Esophagus muscularis mucosa (tissue), 4 donors: ENCODE results near the gene KAT2B. TPM values are rescaled to one million over a fixed set of nuclear protein-coding genes. Genes with fewer than 3 reads are reported as not detected.

ENCODE experiments used
- DNase-seq: peaks from one replicate; pipeline ENCODE4 v3.0.0-alpha.2; 2017; ENCODE audit errors: extremely low spot score
- H3K27ac ChIP-seq, 4 donors: fragments of 200-600 bp; sonication (generic); replicated peaks in 1 of 4; 1 replicate in 3 of 4; 2 replicates in 1 of 4; pipeline ENCODE4 v1.5.1; 2016 to 2019; ENCODE audit warnings: mild to moderate bottlenecking in 1 of 4
- H3K27me3 ChIP-seq, 4 donors: fragments of 200-600 bp; sonication (generic); one replicate each; pipeline versions ENCODE4 v1.5.1 to v1.6.0; 2016 to 2019
- H3K36me3 ChIP-seq, 4 donors: fragments of 200-600 bp; sonication (generic); one replicate each; pipeline ENCODE4 v1.5.1; 2016 to 2019
- H3K4me1 ChIP-seq, 4 donors: fragments of 200-600 bp; sonication (generic); one replicate each; pipeline ENCODE4 v1.5.1; 2016 to 2019
- H3K4me3 ChIP-seq, 4 donors: fragments of 200-600 bp; sonication (generic); 1 replicate in 2 of 4; 2 replicates in 2 of 4; pipeline ENCODE4 v1.5.1; 2016 to 2019; ENCODE audit warnings: mild to moderate bottlenecking in 4 of 4, moderate library complexity in 1 of 4
- H3K9me3 ChIP-seq, 4 donors: fragments of 200-600 bp; sonication (generic); 1 replicate in 3 of 4; 2 replicates in 1 of 4; pipeline ENCODE4 v1.5.1; 2016 to 2019
- EP300 ChIP-seq: sonication (generic); formaldehyde crosslinking; IDR thresholded peaks from one replicate; pipeline ENCODE4 v1.6.1; 2017; ENCODE audit warnings: antibody characterized with exemption
- POLR2A ChIP-seq: fragments of 450-650 bp; IDR thresholded peaks from one replicate; pipeline ENCODE4 v1.6.1; 2017; ENCODE audit warnings: antibody characterized with exemption, moderate library complexity, mild to moderate bottlenecking, low read depth
- POLR2AphosphoS5 ChIP-seq, 2 donors: sonication (generic); formaldehyde crosslinking; IDR thresholded peaks; one replicate each; pipeline ENCODE4 v1.6.1; 2017; ENCODE audit warnings: antibody characterized with exemption in 2 of 2
- WGBS: methylation state at CpG from one replicate; pipeline ENCODE4 v1.1.5; 2018; 5-methylcytosine and 5-hydroxymethylcytosine counted together
- intact Hi-C: fragments of 100-400 bp; cut with DNase I; formaldehyde crosslinking; loops from one replicate; pipeline ENCODE4 v1.15.1; 2023
- total RNA-seq, 4 donors: library from RNA; depleted of rRNA; stranded (reverse); fragments of >200 nt; gene quantifications; one replicate each; pipeline versions ENCODE4 v1.1.0 to v1.2.1, GENCODE V29; 2016
- TF ChIP-seq, protein P1 (sequence below), 3 experiments: fragments of 200-600 bp in 2 of 3; fragments of 450-650 bp in 1 of 3; sonication (generic) in 2 of 3; IDR thresholded peaks; one replicate each; pipeline ENCODE4 v1.5.1; 2017 to 2019; ENCODE audit warnings: antibody characterized with exemption in 3 of 3, mild to moderate bottlenecking in 2 of 3, moderate library complexity in 1 of 3

The KAT2B gene
- total RNA-seq, 4 donors from 2014 or later: 37.8 to 58.5 (median 49.5) TPM

DNA sequence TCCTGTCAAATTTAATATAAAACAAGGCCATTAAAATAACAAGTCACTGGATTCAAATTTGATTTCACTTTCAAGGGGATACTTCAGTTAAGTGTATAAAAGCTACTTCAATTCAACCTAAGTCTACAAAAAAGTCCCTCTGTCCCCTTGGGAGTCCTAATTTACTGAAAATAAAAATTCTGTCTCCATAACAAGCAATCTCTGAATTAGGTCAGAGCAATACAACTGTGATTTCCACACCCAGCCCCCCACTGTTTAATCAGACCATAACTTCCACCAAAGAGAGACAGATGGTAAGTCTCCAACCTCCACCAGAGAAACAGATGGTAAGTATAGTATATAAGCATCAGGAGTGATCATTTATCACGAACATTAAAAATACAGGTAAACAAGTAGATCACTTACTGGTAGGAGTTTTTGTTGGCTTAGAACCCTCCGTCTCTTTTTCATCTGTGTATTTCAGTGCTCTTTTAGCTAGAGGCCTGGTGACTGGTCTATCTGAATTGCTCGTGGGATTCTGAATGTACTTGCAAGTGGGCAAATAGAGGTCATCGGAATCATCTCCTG is 133.7 kb downstream of the KAT2B start:
- DNase-seq: no peak
- H3K9me3 ChIP-seq: no peaks in the 10 kb centered on the region
- H3K27ac ChIP-seq: no peak overlapping the region
- no peaks in the 10 kb centered on the region for H3K27me3 ChIP-seq
- no peaks in the 10 kb centered on the region for H3K36me3 ChIP-seq
- no peaks in the 10 kb centered on the region for H3K4me1 ChIP-seq
- WGBS: 75% methylated on average over 4 of the region's 4 CpGs
- no peak overlapping the region for H3K4me3 ChIP-seq
- intact Hi-C loops: no loop called here
- TF ChIP-seq POLR2AphosphoS5 (IDR thresholded peaks at IDR 0.05) (no peak), POLR2A (no peak), EP300 (no peak)

DNA sequence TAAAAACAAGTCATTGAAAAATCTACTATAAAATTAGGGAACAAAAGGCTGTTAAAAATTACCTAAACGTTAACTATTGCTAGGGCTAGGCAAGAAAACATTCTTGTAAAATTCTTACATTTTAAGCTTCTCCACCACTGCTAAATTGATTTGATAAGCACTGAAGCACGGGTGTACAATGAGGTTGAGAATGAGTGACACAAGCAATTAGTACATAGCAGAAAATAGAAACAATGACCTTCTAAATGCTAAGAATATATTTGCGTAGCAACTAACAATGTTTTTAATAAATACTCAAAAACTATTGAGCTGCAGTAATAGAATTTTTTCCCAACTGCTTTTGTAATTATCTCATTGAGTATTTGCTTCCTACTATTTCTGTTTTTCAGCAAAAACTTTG is 141.0 kb downstream of the KAT2B start:
- peaks cover 8 to 10% (median 9%) of the 10 kb centered on the region in 4 donors for H3K4me1 ChIP-seq
- H3K4me3 ChIP-seq: no peak overlapping the region
- no peak for DNase-seq
- no peak overlapping the region for H3K27ac ChIP-seq
- H3K27me3 ChIP-seq: no peaks in the 10 kb centered on the region
- H3K9me3 ChIP-seq: no peaks in the 10 kb centered on the region
- intact Hi-C loops: no loop called here
- 82% methylated on average over 3 of the region's 3 CpGs for WGBS
- no peaks in the 10 kb centered on the region for H3K36me3 ChIP-seq
- TF ChIP-seq EP300: no peak
- TF ChIP-seq, protein P1, sequence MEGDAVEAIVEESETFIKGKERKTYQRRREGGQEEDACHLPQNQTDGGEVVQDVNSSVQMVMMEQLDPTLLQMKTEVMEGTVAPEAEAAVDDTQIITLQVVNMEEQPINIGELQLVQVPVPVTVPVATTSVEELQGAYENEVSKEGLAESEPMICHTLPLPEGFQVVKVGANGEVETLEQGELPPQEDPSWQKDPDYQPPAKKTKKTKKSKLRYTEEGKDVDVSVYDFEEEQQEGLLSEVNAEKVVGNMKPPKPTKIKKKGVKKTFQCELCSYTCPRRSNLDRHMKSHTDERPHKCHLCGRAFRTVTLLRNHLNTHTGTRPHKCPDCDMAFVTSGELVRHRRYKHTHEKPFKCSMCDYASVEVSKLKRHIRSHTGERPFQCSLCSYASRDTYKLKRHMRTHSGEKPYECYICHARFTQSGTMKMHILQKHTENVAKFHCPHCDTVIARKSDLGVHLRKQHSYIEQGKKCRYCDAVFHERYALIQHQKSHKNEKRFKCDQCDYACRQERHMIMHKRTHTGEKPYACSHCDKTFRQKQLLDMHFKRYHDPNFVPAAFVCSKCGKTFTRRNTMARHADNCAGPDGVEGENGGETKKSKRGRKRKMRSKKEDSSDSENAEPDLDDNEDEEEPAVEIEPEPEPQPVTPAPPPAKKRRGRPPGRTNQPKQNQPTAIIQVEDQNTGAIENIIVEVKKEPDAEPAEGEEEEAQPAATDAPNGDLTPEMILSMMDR (IDR thresholded peaks at IDR 0.05): no peak
- no peak for TF ChIP-seq POLR2AphosphoS5 (IDR thresholded peaks at IDR 0.05)
- TF ChIP-seq POLR2A: no peak

DNA sequence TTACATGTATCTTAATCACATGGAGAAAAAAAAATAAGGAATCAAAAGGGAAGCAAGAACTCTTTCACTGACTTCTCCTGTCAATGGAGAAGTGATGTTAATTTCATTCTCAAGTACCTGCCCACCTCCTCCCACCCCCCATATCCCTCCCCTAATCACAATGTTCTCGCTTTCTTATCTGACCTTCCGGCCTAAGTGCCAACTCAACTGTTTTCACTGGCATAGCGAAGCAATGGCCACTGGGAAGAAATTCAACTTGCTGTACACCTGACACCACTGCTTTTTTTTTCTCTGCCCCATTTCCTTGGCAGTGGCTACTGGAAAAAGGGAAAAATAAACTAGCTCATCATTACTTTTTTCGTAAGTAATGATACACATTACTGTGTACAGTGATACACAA is 142.0 kb downstream of the KAT2B start:
- Histone ChIP-seq H3K36me3 (no peaks in the 10 kb centered on the region), H3K27ac (no peak overlapping the region), H3K9me3 (no peaks in the 10 kb centered on the region), H3K4me3 (no peak overlapping the region), H3K4me1 (peaks cover 13 to 16% (median 15%) of the 10 kb centered on the region in 4 donors), H3K27me3 (no peaks in the 10 kb centered on the region)
- no peak for DNase-seq
- intact Hi-C loops: no loop called here
- WGBS: 91% methylated on average over 4 of the region's 4 CpGs
- TF ChIP-seq, protein P1 (IDR thresholded peaks at IDR 0.05): no peak
- no peak for TF ChIP-seq POLR2AphosphoS5 (IDR thresholded peaks at IDR 0.05)
- no peak for TF ChIP-seq POLR2A
- no peak for TF ChIP-seq EP300

DNA sequence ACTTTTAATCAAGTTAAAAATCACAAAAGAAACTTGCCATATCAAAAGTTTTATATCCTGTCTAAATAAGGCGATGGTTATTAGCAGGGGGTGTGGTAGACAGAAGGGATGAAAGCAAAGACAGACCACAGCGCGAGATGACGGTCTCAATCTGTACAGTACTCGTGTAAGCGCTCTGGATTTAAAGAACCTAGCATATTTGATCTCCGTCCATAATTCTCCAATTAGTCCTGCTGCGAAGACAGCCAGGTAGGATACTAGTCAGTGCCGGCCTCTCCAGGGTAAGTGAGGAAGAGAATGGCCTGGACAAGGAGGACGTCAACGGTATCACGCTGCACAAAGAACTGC is 145.1 kb downstream of the KAT2B start:
- no peak for DNase-seq
- Histone ChIP-seq H3K27me3 (no peaks in the 10 kb centered on the region), H3K9me3 (no peaks in the 10 kb centered on the region), H3K27ac (no peak overlapping the region), H3K36me3 (no peaks in the 10 kb centered on the region), H3K4me1 (peaks cover 16 to 22% (median 19%) of the 10 kb centered on the region in 4 donors), H3K4me3 (peak overlapping the region; percentile 70 to 78 (median 72))
- TF ChIP-seq POLR2A: no peak
- TF ChIP-seq EP300: no peak
- TF ChIP-seq, protein P1 (IDR thresholded peaks at IDR 0.05): no peak
- TF ChIP-seq POLR2AphosphoS5 (IDR thresholded peaks at IDR 0.05): no peak
- WGBS: 6% methylated on average over 12 of the region's 12 CpGs
- intact Hi-C loops: loop anchor here (5.0 kb wide), 1 partner anchor 143 kb away; the partner anchor contains the start of gene KAT2B

DNA sequence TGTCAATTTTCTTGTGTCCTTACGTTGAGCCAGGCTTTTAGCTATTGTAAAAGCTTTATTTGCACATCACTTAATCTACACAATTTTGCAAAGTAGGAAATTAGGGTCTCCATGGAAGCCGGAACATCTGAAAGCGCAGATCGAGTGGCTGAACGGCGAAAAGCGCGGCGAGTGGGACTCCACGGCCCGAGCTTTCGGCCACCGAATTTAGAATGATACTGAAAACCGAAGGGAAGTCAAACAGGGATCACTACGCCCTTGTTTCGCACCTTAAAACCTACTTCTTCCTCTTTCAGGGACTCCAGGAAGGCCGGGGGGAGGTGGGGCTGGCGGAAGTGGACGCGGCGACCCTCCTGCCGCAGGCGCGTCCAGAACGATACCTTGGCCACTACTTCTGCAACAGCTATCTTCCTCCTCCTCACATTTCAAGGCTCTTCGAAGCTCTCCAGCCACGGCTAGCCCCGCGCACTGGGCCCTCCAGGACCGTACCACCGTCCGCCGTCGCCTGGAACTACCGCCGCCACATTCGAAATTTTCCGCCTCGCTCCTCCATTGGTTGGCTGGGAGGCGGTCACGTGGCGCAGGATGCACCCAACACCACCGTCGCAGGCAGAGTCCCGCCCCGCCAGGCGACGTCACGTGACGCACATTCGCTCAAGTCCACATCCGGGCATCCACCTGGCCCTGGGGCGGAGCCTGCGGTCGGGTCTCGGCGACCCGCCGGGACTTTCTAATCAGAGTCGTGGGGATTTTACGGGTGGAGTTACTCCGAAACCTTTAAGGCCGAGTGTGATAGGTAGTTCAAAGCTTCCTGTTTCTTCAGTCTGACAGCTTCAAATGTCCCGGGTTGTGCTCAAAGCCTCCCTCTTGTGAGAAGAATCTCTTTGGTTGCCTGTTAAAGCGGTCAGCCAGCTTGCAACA is 145.7 kb downstream of the KAT2B start, which contains the start of gene SGO1:
Gene SGO1, minus strand, starts transcription at position 528 of the 921 bp plus-strand sequence. CDS start 2,179 bp downstream, outside the sequence.
- H3K27me3 ChIP-seq: no peaks in the 10 kb centered on the region
- H3K36me3 ChIP-seq: no peaks in the 10 kb centered on the region
- TF ChIP-seq POLR2A (peak; percentile 68), EP300 (no peak), POLR2AphosphoS5 (IDR thresholded peaks at IDR 0.05) (peak; percentile 96 to 99)
- TF ChIP-seq, protein P1 (IDR thresholded peaks at IDR 0.05): peak in 1 of 3 experiments; percentile 35
- intact Hi-C loops: loop anchor here (2.0 to 5.0 kb wide), 2 partner anchors 144 to 239 kb away; partner anchors contain the start of genes KAT2B and RAB5A
- no peaks in the 10 kb centered on the region for H3K9me3 ChIP-seq
- peak; percentile 100 for DNase-seq
- H3K4me1 ChIP-seq: peaks cover 16 to 22% (median 19%) of the 10 kb centered on the region in 4 donors
- H3K4me3 ChIP-seq: peak within 1 kb of the TSS; percentile 70 to 78 (median 72)
- 1% methylated on average over 38 of the region's 65 CpGs for WGBS
- peak within 1 kb of the TSS; percentile 88 to 94 (median 89) for H3K27ac ChIP-seq
